DMS79 (cell line): Measurements from ENCODE around the gene SIRPA.

ENCODE experiments used
- DNase-seq: peaks from one replicate; lab custom pipeline; 2025; lab: John Stamatoyannopoulos, UW

Gene SIRPA

DNA sequence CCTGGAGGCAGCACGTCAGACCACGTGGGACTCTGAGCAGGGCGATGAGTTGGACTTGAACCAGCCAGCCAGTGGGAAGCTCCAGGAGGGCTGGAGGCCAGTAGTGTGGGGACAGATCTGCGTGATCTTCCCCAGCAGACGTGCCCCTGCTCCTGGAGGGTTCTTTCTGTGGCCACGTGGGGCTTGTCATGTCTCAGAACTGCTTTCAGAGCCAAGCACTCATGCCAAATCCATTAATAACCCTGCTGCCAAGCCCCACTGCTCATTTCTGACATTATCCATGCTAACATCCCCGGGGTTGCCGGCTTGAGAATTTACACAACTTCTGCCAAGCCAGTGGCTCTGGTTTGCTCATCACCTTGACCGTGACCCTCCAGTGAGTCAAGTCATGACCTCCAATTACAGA is 38.3 kb downstream of the SIRPA start:
- no peak for DNase-seq

GRCh38 chr20:1934156-1934555 is 38.9 kb downstream of the SIRPA start:
- DNase-seq = no peak

- DNase-seq = no peak
Observed at GRCh38 chr20:1934721-1935573, 39.7 kb downstream of the SIRPA start.

DNA sequence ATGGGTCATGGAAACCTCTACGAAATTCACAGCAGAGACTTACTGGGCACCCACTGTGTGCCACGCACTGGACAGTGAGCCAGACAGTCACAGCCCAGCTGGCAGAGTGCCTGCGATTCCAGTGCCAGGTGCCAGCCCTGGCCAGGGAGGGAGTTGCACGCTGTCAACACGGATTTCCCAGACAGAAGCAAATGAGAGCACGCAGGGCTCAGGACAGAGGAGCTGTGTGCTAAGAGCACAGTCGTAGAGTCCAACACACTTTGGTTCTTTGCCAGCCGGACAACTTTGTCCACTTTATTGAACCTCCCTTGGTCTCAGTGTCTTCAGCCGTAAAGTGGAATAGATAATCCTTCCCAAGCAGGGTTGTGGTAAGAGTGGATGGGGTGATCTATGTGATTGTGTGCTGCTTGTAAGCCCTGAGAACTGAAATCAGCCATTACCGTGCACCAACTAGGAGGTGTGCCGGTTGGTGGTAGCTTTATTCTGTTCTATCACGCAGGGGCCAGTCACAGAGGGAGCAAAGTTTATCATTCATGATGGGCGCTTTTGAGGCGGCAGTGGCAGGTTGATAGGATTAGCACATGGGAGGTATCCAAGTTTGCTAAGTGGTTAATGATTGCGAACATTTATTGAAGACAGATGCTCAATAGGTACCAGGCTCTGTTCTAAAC is 40.6 kb downstream of the SIRPA start:
- DNase-seq = no peak

- no peak for DNase-seq
Observed at GRCh38 chr20:1937316-1937976, 42.2 kb downstream of the SIRPA start.

DNA sequence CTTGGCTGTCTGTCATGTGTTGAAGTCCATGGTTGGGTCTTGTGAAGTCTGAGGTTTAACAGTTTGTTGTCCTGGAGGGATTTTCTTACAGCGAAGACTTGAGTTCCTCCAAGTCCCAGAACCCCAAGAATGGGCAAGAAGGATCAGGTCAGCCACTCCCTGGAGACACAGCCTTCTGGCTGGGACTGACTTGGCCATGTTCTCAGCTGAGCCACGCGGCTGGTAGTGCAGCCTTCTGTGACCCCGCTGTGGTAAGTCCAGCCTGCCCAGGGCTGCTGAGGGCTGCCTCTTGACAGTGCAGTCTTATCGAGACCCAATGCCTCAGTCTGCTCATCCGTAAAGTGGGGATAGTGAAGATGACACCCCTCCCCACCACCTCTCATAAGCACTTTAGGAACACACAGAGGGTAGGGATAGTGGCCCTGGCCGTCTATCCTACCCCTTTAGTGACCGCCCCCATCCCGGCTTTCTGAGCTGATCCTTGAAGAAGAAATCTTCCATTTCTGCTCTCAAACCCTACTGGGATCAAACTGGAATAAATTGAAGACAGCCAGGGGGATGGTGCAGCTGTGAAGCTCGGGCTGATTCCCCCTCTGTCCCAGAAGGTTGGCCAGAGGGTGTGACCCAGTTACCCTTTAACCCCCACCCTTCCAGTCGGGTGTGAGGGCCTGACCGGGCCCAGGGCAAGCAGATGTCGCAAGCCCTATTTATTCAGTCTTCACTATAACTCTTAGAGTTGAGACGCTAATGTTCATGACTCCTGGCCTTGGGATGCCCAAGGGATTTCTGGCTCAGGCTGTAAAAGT is 43.5 kb downstream of the SIRPA start:
- no peak for DNase-seq

GRCh38 chr20:1939270-1939595 is 44.0 kb downstream of the SIRPA start:
- DNase-seq = no peak

GRCh38 chr20:1940581-1940980 is 45.4 kb downstream of the SIRPA start:
- DNase-seq = no peak

GRCh38 chr20:1941226-1941625 is 46.0 kb downstream of the SIRPA start:
- DNase-seq = no peak

DNA sequence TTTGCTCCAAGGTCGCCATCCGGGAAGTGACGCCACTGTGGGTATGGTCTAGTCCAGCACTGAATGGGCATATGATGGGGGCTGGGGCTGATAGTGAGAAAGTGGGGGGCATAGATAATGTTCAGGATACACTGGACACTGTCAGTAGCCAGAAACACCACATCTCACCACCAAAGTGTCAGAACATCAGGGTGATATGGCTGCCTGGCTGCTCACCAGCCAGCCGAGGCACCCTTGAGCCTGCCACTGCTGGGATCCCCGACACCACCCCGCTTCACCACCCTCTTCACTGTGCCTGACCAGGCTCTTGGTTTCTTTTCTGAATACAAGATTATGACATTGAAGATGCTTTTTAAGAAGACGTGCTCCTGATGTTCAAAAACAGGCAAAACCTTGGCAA is 46.9 kb downstream of the SIRPA start:
- DNase-seq = no peak

GRCh38 chr20:1942486-1943274 is 47.5 kb downstream of the SIRPA start:
- DNase-seq = no peak

DNA sequence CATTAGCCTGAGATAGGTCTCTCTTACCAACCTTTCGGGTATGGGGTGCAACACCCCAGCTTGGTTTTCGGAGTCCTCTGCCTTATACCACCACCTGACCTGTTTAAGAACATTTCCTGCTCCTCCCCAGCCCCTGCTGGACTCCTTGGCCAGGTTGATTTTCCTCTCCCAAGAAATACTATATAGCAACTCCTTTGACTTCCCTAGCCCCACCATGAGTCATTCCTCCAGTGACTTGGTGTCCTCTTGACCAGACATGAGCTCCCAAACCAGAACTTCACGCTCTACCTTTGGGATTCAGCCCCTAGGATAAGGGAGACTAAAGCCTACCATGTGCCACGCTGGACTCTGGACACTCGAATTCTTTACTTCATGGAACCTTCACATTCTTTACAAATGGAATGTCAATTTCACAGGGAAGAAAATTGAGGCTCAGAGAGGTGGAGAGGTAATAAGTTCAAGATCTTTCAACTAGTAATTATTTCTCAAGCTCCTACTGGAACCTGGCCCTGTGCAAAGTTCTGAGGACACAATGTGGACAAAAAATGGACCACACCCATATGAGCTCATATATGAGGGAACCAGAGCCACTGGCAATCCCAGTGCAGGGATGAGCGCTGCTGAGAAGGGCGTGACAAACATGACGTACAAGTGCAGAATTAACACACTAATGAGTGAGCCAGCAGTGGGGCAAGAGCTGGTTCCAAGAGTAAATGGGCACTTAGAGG is 48.2 kb downstream of the SIRPA start:
- no peak for DNase-seq

- no peak for DNase-seq
Observed at GRCh38 chr20:1944345-1945091, 49.3 kb downstream of the SIRPA start.

DNA sequence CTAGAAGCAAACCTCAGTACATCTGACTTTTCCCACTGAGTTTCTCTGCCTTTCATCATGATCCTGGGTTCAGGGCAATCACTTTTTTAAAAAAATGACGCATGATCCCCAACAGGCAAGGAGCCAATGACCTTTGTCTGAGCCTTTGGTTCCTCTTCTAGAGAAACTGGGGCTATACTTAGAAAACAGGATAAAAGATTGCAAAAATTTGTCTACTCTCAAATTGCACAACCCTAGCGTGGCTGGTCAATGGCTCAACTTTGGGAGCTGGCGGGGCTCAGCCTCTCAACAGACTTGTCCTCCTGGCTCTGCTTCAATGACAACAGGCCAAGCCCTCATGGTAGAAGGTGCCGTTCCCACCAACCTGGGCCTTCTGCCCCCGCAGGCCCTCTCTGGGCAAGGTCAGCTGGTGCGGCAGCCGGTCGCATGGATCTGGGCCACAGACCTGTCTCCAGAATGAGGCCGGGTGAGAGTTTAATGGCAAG is 50.0 kb downstream of the SIRPA start:
- DNase-seq = no peak

- no peak for DNase-seq
Observed at GRCh38 chr20:1945660-1946059, 50.5 kb downstream of the SIRPA start.

DNA sequence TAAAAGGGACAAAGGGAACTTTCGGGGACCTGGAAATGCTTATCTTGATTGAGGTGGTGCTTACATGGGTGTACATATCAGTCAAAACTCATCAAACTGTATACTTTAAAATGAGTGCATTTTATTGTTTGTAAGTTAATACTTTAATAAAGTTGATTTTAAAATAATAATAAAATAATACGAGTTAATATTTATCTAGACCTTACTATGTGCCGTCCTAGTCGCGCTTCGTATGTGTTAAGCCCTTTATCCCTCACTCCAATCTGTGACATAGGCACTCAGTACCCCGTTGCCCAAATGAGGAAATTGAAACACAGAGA is 51.2 kb downstream of the SIRPA start:
- DNase-seq = no peak

DNA sequence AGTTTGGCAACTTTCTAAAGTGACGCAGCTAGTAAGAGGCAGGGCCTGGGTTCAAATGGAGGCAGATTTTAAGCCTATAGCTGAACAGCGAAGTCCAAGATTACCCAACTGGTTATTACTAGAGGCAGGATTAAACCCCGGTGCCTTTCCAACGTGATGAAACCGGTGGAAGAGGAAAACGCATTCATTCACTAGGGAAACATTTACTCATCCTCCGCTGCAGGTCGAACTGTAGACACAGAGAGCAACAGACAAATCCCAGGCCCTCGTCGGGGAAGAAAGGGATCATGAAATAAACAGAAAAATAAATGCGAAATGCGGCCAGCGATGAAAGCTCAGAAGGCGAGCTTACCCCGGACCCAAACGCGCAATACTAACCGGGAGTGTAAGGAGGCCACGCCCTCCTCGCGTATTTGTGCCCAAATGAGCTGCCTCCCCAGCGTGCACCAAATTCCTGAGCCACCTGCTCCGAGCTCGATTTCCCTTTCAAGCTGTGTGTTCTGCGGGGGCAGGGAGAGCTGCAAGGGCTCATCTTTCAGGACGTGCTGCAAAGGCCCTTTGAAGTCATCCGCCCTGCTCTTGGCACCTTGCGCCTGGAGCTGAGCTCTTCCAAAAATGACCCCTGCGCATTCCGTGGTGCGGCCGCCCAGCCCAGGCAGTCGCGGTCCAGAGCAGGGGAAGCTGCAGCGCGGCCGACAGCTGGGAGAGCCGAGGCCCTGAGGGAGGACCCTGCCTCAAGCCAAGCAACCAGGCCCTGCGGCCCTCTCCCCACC is 51.7 kb downstream of the SIRPA start:
- DNase-seq = no peak

DNA sequence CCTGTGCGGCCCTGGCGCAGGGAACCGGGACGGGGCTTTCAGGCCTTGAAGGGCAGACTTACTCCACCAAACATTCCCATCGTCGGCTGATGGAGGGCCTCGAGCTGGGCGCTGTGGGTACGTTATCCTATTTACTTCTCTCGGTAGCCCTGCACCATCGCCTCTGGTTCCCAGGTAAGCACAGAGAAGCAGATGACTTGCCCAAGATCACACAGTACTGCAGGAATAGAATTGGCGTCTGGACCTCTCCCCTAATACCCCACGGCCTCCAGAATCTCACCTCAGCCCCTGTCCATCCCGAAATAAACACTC is 52.3 kb downstream of the SIRPA start:
- DNase-seq = no peak

GRCh38 chr20:1949347-1950100 is 54.3 kb downstream of the SIRPA start:
- DNase-seq = no peak
